SK-N-MC (cell line): ENCODE data around the gene TRABD2B.

Experiments
- DNase-seq: peaks from one replicate; pipeline ENCODE4 v3.0.0-alpha.2; 2011; ENCODE audit warnings: low read depth, low spot score
- H3K27ac ChIP-seq: fragments of 200-600 bp; sonication (generic); 2 replicates; pipeline ENCODE4 v1.5.1; 2016; ENCODE audit warnings: mixed run types
- H3K36me3 ChIP-seq: fragments of 200-600 bp; sonication (generic); 2 replicates; pipeline ENCODE4 v1.6.1; 2017; ENCODE audit warnings: antibody characterized with exemption, low read length, mixed read lengths; ENCODE audit not compliant: insufficient read depth
- H3K4me3 ChIP-seq: fragments of 200-600 bp; sonication (generic); 2 replicates; pipeline ENCODE4 v1.5.1; 2016
- H3K9ac ChIP-seq: fragments of 200-600 bp; sonication (generic); 2 replicates; pipeline ENCODE4 v1.8.0; 2017; ENCODE audit warnings: mixed run types, mixed read lengths; ENCODE audit not compliant: insufficient read length
- H3K9me3 ChIP-seq: fragments of 200-600 bp; sonication (generic); 2 replicates; pipeline ENCODE4 v1.6.1; 2017; ENCODE audit warnings: low read depth, mild to moderate bottlenecking, antibody characterized with exemption, low read length, moderate library complexity, mixed read lengths
- EZH2 ChIP-seq: fragments of 200-600 bp; sonication (generic); IDR thresholded peaks from one replicate; pipeline ENCODE4 v1.6.1; 2017; ENCODE audit warnings: antibody characterized with exemption
- FOXP2 ChIP-seq: optimal IDR thresholded peaks from 2 replicates; pipeline ENCODE3; 2011; ENCODE audit warnings: mild to moderate bottlenecking, moderate library complexity; ENCODE audit not compliant: insufficient read depth; ENCODE audit errors: extremely low read length, control extremely low read depth
- POLR2AphosphoS5 ChIP-seq: IDR thresholded peaks from 2 replicates; pipeline ENCODE4 v1.6.1; 2012; ENCODE audit warnings: mild to moderate bottlenecking, low read depth, low read length, borderline replicate concordance

Gene TRABD2B

DNA sequence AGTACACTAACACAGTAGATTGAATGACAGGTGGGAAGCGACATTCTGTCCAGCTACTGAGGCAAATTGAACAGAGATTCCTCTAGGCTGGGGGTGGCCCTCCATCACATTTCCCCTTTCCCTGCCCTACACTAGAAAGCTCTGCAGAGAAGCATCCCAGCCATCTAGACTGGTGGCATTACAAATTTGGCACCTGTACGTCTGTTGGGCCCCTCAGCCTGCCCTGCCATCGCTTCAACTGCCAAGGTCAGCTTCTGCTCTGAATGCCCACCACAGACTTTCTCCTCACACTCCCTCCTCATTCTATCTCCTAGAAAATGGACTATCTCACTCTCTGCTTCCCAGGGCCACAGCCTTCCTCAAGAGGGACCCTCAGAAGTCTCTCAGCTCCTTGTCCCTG, 16.7 kb downstream of the TRABD2B start:
- Histone ChIP-seq H3K4me3 (no peak overlapping the region), H3K9me3 (no peaks in the 10 kb centered on the region), H3K9ac (no peak overlapping the region), H3K36me3 (no peaks in the 10 kb centered on the region), H3K27ac (no peak overlapping the region)
- DNase-seq: no peak
- TF ChIP-seq FOXP2 (no peak), EZH2 (no peak), POLR2AphosphoS5 (no peak)

DNA sequence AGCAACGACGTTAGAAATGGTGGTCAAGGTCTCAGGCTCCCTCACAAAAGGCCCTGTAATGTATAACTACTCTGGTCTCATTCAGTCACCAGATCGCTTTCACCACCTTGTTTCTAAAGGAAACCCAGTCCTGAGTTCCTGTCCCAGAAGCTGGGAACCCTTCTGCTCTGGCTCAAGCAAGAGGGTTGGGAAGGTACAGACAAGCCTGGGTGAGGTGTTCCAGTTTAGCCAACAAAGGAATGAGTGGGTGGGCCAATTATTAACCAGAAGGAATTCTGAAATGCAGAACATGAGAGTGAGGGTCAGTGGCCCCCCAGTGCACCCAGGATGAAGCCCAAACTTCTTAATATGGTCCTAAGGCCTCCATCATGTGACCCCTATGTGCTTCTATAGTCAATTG, 17.5 kb downstream of the TRABD2B start:
- Histone ChIP-seq H3K27ac (no peak overlapping the region), H3K4me3 (no peak overlapping the region), H3K36me3 (no peaks in the 10 kb centered on the region), H3K9me3 (no peaks in the 10 kb centered on the region), H3K9ac (no peak overlapping the region)
- TF ChIP-seq EZH2 (no peak), FOXP2 (no peak), POLR2AphosphoS5 (no peak)
- DNase-seq: no peak

DNA sequence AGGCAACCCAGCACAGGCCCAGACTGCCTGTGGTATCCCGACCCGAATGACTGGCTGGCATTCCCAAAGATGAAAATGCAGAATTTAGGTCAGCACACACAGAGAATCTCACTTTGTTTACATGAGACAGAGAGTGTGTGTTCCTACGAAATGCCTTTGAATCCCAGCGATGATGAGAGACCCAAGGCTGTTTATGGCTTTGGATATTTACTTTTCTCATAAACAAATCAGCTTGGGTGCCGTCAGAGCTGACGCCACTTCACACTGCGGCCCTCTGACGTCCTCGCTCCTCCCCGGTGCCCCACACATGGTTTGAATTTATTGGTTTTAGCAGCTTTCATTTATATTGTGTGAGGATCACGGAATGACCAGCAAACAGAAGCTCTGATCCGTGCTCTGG, 18.7 kb downstream of the TRABD2B start:
- DNase-seq: no peak
- no peak overlapping the region for H3K27ac ChIP-seq
- H3K9ac ChIP-seq: no peak overlapping the region
- H3K9me3 ChIP-seq: no peaks in the 10 kb centered on the region
- no peaks in the 10 kb centered on the region for H3K36me3 ChIP-seq
- no peak overlapping the region for H3K4me3 ChIP-seq
- no peak for TF ChIP-seq EZH2
- TF ChIP-seq POLR2AphosphoS5: no peak
- no peak for TF ChIP-seq FOXP2

DNA sequence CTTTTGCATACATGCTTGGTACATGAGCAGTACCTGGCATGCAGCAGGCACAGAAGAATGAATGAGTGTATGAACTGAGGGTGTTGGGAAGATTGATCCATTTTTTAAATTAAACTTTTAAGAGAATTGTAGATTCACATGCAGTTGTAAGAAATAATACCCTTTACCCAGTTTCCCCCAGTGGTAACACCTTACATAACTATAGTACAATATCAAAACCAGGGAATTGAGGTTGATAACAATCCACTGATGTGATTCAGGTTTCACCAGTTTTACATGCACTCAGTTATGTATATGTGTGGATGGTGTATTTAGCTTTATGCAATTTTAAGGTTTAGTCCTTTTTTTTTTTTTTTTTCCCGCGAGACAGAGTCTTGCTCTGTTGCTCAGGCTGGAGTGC, 20.5 kb downstream of the TRABD2B start:
- Histone ChIP-seq H3K9me3 (no peaks in the 10 kb centered on the region), H3K27ac (no peak overlapping the region), H3K36me3 (no peaks in the 10 kb centered on the region), H3K4me3 (no peak overlapping the region), H3K9ac (no peak overlapping the region)
- no peak for DNase-seq
- no peak for TF ChIP-seq EZH2
- no peak for TF ChIP-seq POLR2AphosphoS5
- no peak for TF ChIP-seq FOXP2

DNA sequence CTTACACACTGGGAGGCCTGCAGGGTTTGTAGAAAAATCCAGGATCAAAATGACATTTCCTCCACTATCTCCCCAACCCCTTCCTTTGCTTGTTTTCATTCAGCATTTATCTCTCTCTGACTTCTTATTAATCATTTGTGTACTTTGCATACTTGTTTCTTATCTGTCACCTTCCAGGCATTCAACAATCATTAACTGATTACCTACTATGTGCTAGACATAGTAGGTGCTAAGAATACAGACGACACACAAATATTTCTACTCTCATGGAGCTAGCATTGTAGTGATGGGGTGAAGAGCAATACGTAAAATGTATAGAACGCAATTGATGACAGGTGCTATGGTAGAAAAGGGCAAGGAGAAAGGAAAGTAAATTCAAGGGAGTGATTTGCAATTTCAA, 20.9 kb downstream of the TRABD2B start:
- no peak for TF ChIP-seq FOXP2
- TF ChIP-seq EZH2: no peak
- no peak for TF ChIP-seq POLR2AphosphoS5
- Histone ChIP-seq H3K4me3 (no peak overlapping the region), H3K9ac (no peak overlapping the region), H3K9me3 (no peaks in the 10 kb centered on the region), H3K36me3 (no peaks in the 10 kb centered on the region), H3K27ac (no peak overlapping the region)
- no peak for DNase-seq

DNA sequence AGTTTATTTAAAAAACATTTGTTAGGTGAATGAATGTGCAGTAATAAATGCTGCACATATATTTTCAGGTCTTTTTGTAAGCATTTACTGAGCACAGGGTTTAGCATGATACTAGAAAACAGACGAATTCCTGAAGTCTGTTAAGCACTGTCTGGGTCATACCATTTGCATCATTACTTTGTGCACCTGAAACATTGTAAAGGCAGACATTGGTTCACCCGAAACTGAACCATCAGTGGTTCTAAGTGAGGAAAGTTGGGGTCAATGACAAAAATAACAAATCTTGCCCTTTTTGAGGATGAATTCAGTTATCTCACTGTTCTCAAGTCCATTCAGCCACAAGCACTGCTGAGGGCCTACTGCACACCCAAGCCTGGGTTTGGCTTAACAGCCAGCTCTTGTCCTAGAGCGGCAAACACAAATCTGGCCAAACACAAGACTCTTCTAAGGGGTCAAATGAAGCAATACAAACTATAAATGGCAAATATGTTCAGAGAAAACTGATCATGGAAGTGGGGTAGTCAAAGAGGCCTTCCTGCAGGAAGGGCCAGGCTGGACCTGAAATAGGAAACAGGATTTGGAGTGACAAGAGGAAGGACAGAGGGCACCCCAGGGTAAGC, 21.8 kb downstream of the TRABD2B start:
- H3K36me3 ChIP-seq: no peaks in the 10 kb centered on the region
- H3K27ac ChIP-seq: no peak overlapping the region
- no peak overlapping the region for H3K9ac ChIP-seq
- TF ChIP-seq FOXP2 (no peak), POLR2AphosphoS5 (no peak), EZH2 (no peak)
- H3K9me3 ChIP-seq: no peaks in the 10 kb centered on the region
- DNase-seq: no peak
- H3K4me3 ChIP-seq: no peak overlapping the region

DNA sequence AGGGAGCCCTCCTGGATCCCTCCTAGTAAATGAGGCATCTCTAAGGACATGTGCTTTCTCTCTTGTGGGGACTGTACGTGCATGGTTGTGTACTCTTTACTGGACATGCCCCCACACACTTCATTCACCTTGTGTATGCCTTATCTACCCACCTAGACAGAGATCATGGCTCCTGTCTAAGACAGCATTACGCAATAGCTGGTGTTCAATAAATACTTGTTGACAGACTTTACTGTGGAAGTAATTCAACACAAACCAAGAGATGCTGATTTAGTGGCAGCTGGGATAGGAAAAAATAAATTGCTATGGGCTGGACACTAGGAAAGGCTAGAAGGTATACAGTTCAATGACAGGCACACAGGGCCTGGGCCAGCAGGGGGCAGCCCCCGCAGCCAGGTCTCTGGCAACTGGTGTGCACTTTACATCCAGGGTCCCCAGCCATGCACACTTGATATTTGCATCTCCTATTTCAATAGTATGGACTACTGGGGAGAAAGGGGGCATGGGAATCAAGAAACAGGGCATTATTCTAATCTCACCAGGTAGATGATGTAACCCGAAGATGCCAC, 24.2 kb downstream of the TRABD2B start:
- H3K36me3 ChIP-seq: no peaks in the 10 kb centered on the region
- no peak overlapping the region for H3K27ac ChIP-seq
- TF ChIP-seq POLR2AphosphoS5 (no peak), FOXP2 (no peak), EZH2 (no peak)
- no peaks in the 10 kb centered on the region for H3K9me3 ChIP-seq
- DNase-seq: no peak
- no peak overlapping the region for H3K4me3 ChIP-seq
- no peak overlapping the region for H3K9ac ChIP-seq

DNA sequence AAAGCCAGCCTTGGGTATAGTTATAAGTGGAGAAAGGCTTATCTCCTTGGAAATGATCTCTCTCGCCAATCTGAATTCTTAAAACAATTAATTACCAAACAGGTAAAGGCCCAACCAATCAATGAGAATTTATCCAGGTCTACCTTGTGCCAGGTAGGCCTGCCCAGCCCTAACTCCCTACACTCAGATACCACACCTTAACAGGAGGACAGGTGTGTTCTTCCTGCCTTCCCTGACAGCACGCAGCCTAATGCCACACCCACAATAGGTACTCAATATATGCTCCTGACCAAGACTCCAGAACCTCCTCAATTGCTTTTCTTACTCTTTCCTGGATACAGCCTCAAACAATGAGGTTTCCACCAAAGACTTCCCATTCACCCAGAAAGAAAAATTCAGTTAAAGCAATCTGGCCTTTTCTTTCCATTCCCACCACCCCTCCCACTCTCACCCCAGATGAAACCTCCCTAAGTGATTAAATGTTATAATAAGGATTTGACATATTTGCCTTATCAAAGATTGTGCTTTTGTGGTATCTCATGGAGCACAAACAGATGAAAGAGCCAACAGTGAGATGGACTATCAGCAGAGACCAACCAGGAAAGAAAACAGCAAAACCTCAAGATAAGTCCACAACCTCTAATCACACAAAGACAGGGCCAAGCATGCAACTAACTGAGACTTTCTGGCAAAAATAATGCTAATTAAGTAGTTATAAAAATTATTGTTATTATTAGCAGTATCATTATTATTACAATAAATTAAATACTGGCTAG, 25.6 kb downstream of the TRABD2B start:
- no peak overlapping the region for H3K9ac ChIP-seq
- no peak for DNase-seq
- no peak overlapping the region for H3K27ac ChIP-seq
- TF ChIP-seq POLR2AphosphoS5 (no peak), EZH2 (no peak), FOXP2 (no peak)
- no peak overlapping the region for H3K4me3 ChIP-seq
- H3K9me3 ChIP-seq: no peaks in the 10 kb centered on the region
- no peaks in the 10 kb centered on the region for H3K36me3 ChIP-seq
